Stimulated activated CD4-positive, alpha-beta T cell treated with anti-CD3 and anti-CD28 coated beads, Interleukin-1b, Interleukin-23, amount 100 ng/mL, for 1 hour (primary cell): ENCODE data around the gene EBI3.
A peak's percentile ranks its signal among the peaks of the same experiment; 100 is the strongest.
"Not testable (repeated sequence)": the region's sequence is repeated elsewhere in the genome, so short reads cannot be mapped to it uniquely, and the experiment has no call there.

ENCODE experiments used
- DNase-seq, 2 donors: peaks; one replicate each; pipeline ENCODE4 v3.0.0-alpha.2; 2020; ENCODE audit warnings: low read depth in 2 of 2

The EBI3 gene

GRCh38 chr19:4200940-4201542 lies 28.3 kb upstream of the EBI3 start:
- no peak for DNase-seq

GRCh38 chr19:4201798-4202197 lies 27.5 kb upstream of the EBI3 start:
- DNase-seq = no peak

GRCh38 chr19:4206818-4207484 lies 22.4 kb upstream of the EBI3 start:
- DNase-seq = no peak

- no peak for DNase-seq
Observed at GRCh38 chr19:4208385-4209094, 20.8 kb upstream of the EBI3 start.

- DNase-seq = no peak
Observed at GRCh38 chr19:4210166-4210731, 19.1 kb upstream of the EBI3 start.

GRCh38 chr19:4213116-4213515 lies 16.2 kb upstream of the EBI3 start:
- no peak for DNase-seq

- no peak for DNase-seq
Observed at GRCh38 chr19:4215807-4216206, 13.5 kb upstream of the EBI3 start.

- DNase-seq = no peak
Observed at GRCh38 chr19:4216846-4217245, 12.5 kb upstream of the EBI3 start.

GRCh38 chr19:4217429-4218264 lies 11.7 kb upstream of the EBI3 start:
- DNase-seq = no peak

GRCh38 chr19:4218523-4218922 lies 10.8 kb upstream of the EBI3 start:
- not testable (repeated sequence) for DNase-seq

- DNase-seq = no peak
Observed at GRCh38 chr19:4220188-4220587, 9.1 kb upstream of the EBI3 start.

GRCh38 chr19:4224470-4224869 lies 4.9 kb upstream of the EBI3 start:
- DNase-seq = no peak

GRCh38 chr19:4225885-4226284 lies 3.4 kb upstream of the EBI3 start:
- DNase-seq = no peak

- no peak for DNase-seq
Observed at GRCh38 chr19:4227771-4228170, 1.6 kb upstream of the EBI3 start.

- DNase-seq = no peak
Observed at GRCh38 chr19:4228765-4229178, 551 bp upstream of the EBI3 start.

GRCh38 chr19:4230237-4230636 lies 914 bp downstream of the EBI3 start:
- DNase-seq = not testable (repeated sequence)

GRCh38 chr19:4231521-4231920 lies 2.2 kb downstream of the EBI3 start:
- DNase-seq = not testable (repeated sequence)

GRCh38 chr19:4232139-4232538 lies 2.8 kb downstream of the EBI3 start:
- DNase-seq = not testable (repeated sequence)

- DNase-seq = no peak
Observed at GRCh38 chr19:4232614-4233281, 3.4 kb downstream of the EBI3 start.

GRCh38 chr19:4233282-4233853 lies 4.0 kb downstream of the EBI3 start:
- DNase-seq = peak; percentile 25 to 59
